SK-N-SH (cell line): ENCODE measurements around the gene FBXO3. TPM values are rescaled to one million over a fixed set of nuclear protein-coding genes. Genes with fewer than 3 reads are reported as not detected.
A peak's percentile ranks its signal among the peaks of the same experiment; 100 is the strongest.

Experiments
- CTCF ChIA-PET: fragments of 300-600, 350-600 bp; formaldehyde crosslinking; extraction: SDS; loops from one replicate; lab custom pipeline; 2021; lab: Yijun Ruan, JAX
- POLR2A ChIA-PET: fragments of 350-600 bp; sonication (Branson Sonifier 250); formaldehyde crosslinking; extraction: SDS; loops from one replicate; lab custom pipeline; 2020; ENCODE audit warnings: antibody characterized with exemption, inconsistent platforms; lab: Yijun Ruan, JAX
- DNase-seq: peaks from one replicate; pipeline ENCODE4 v3.0.0; 2012
- H2AFZ ChIP-seq: fragments of 200-600 bp; sonication (generic); 2 replicates; pipeline ENCODE4 v1.8.1; 2016; ENCODE audit warnings: antibody characterized with exemption, mild to moderate bottlenecking, low read depth
- H3F3A ChIP-seq: fragments of 200-600 bp; sonication (generic); replicated peaks from 2 replicates; pipeline ENCODE3; 2016; ENCODE audit warnings: antibody characterized with exemption, mild to moderate bottlenecking; ENCODE audit not compliant: insufficient read depth
- H3K27ac ChIP-seq, 2 experiments: fragments of 200-500 bp in 1 of 2; fragments of 200-600 bp in 1 of 2; sonication (Bioruptor generic) in 1 of 2; sonication (generic), shearing (Covaris generic) in 1 of 2; 2 replicates each; pipeline versions ENCODE4 v1.5.1 to v1.6.1; 2014 to 2016; ENCODE audit warnings: low read depth in 2 of 2, inconsistent platforms in 1 of 2, low read length in 1 of 2, mild to moderate bottlenecking in 1 of 2, mixed read lengths in 1 of 2
- H3K27me3 ChIP-seq: fragments of 200-600 bp; sonication (generic), shearing (Covaris generic); 2 replicates; pipeline ENCODE4 v1.6.1; 2016; ENCODE audit warnings: mixed run types; ENCODE audit not compliant: insufficient read depth
- H3K36me3 ChIP-seq, 2 experiments: fragments of 200-500 bp in 1 of 2; fragments of 200-600 bp in 1 of 2; sonication (Bioruptor generic) in 1 of 2; sonication (generic) in 1 of 2; replicated peaks in 1 of 2; 2 replicates each; pipeline versions ENCODE3 to v1.5.1; 2014 to 2016; ENCODE audit warnings: low read length in 1 of 2, mild to moderate bottlenecking in 1 of 2; ENCODE audit not compliant: insufficient read depth in 2 of 2, control insufficient read depth in 1 of 2
- H3K4me1 ChIP-seq, 2 experiments: fragments of 200-500 bp in 1 of 2; fragments of 200-600 bp in 1 of 2; sonication (Bioruptor generic) in 1 of 2; sonication (generic), shearing (Covaris generic) in 1 of 2; 2 replicates each; pipeline versions ENCODE4 v1.5.1 to v1.6.1; 2014 to 2016; ENCODE audit warnings: low read depth in 1 of 2, low read length in 1 of 2, mixed run types in 1 of 2; ENCODE audit not compliant: insufficient read depth in 2 of 2, control insufficient read depth in 1 of 2
- H3K4me2 ChIP-seq: fragments of 200-600 bp; sonication (generic), shearing (Covaris generic); 2 replicates; pipeline ENCODE4 v1.6.1; 2017; ENCODE audit warnings: mixed run types
- H3K4me3 ChIP-seq, 2 experiments: fragments of 200-500 bp in 1 of 2; fragments of 200-600 bp in 1 of 2; sonication (Bioruptor generic) in 1 of 2; sonication (generic), shearing (Covaris generic) in 1 of 2; 2 replicates each; pipeline versions ENCODE4 v1.5.1 to v1.8.1; 2014 to 2016; ENCODE audit warnings: low read depth in 2 of 2, inconsistent platforms in 1 of 2, low read length in 1 of 2, mild to moderate bottlenecking in 1 of 2, mixed read lengths in 1 of 2, moderate library complexity in 1 of 2
- H3K79me2 ChIP-seq: fragments of 200-600 bp; sonication (generic); 2 replicates; pipeline ENCODE4 v1.8.1; 2017; ENCODE audit warnings: mild to moderate bottlenecking; ENCODE audit not compliant: insufficient read depth
- H3K9ac ChIP-seq: fragments of 200-600 bp; sonication (generic); 2 replicates; pipeline ENCODE4 v1.6.1; 2017; ENCODE audit warnings: mixed run types
- H3K9me2 ChIP-seq: fragments of 200-600 bp; sonication (generic); 2 replicates; pipeline ENCODE4 v1.6.1; 2017; ENCODE audit warnings: mixed run types
- H3K9me3 ChIP-seq: fragments of 200-600 bp; sonication (generic); 2 replicates; pipeline ENCODE4 v1.6.1; 2017; ENCODE audit warnings: mixed run types, mild to moderate bottlenecking, moderate library complexity
- H4K20me1 ChIP-seq: fragments of 200-600 bp; sonication (generic); 2 replicates; pipeline ENCODE4 v1.6.1; 2017; ENCODE audit warnings: mild to moderate bottlenecking, mixed run types; ENCODE audit not compliant: insufficient read depth
- CTCF ChIP-seq: fragments of 200-600 bp; sonication (generic); IDR thresholded peaks from 2 replicates; pipeline ENCODE4 v1.6.1; 2017; ENCODE audit warnings: antibody characterized with exemption, mild to moderate bottlenecking, moderate library complexity
- EP300 ChIP-seq, 2 experiments: IDR thresholded peaks; 2 replicates each; pipeline versions ENCODE4 v1.4.0 to v1.6.1; 2012; ENCODE audit warnings: borderline replicate concordance in 1 of 2, low read depth in 1 of 2, low read length in 1 of 2
- FOSL2 ChIP-seq: IDR thresholded peaks from 2 replicates; pipeline ENCODE4 v1.4.0; 2012; ENCODE audit warnings: low read depth, mild to moderate bottlenecking, moderate library complexity, borderline replicate concordance
- FOXM1 ChIP-seq: IDR thresholded peaks from 2 replicates; pipeline ENCODE4 v1.4.0; 2012; ENCODE audit warnings: low read depth, mild to moderate bottlenecking
- MAX ChIP-seq: IDR thresholded peaks from 2 replicates; pipeline ENCODE4 v1.4.0; 2012; ENCODE audit warnings: low read depth
- MEF2A ChIP-seq: IDR thresholded peaks from 2 replicates; pipeline ENCODE4 v1.4.0; 2012; ENCODE audit warnings: low read depth, borderline replicate concordance
- MXI1 ChIP-seq: IDR thresholded peaks from 2 replicates; pipeline ENCODE4 v1.6.1; 2012; ENCODE audit warnings: mild to moderate bottlenecking, low read depth, low read length, improper control_type of control experiment
- NRF1 ChIP-seq: IDR thresholded peaks from 2 replicates; pipeline ENCODE4 v1.6.1; 2012; ENCODE audit warnings: low read depth, mild to moderate bottlenecking, low read length
- PBX3 ChIP-seq: IDR thresholded peaks from 2 replicates; pipeline ENCODE4; 2012
- POLR2AphosphoS5 ChIP-seq: IDR thresholded peaks from 2 replicates; pipeline ENCODE4 v1.6.1; 2012; ENCODE audit warnings: low read depth, low read length
- RCOR1 ChIP-seq: fragments of 150-350 bp; IDR thresholded peaks from 2 replicates; pipeline ENCODE4 v1.6.1; 2017; ENCODE audit warnings: antibody characterized with exemption, low read length
- REST ChIP-seq: IDR thresholded peaks from 2 replicates; pipeline ENCODE4 v1.6.1; 2012; ENCODE audit warnings: mild to moderate bottlenecking, low read depth, low read length, moderate library complexity
- RFX5 ChIP-seq: IDR thresholded peaks from 2 replicates; pipeline ENCODE4 v1.6.1; 2012; ENCODE audit warnings: mild to moderate bottlenecking, improper control_type of control experiment, low read length
- SIN3A ChIP-seq: IDR thresholded peaks from 2 replicates; pipeline ENCODE4 v1.6.1; 2012; ENCODE audit warnings: low read depth, mild to moderate bottlenecking, low read length, moderate library complexity, borderline replicate concordance
- SMC3 ChIP-seq: IDR thresholded peaks from 2 replicates; pipeline ENCODE4 v1.6.1; 2012; ENCODE audit warnings: low read depth, low read length, improper control_type of control experiment
- TAF1 ChIP-seq: IDR thresholded peaks from 2 replicates; pipeline ENCODE4 v1.6.1; 2012; ENCODE audit warnings: low read depth, mild to moderate bottlenecking, low read length, moderate library complexity, borderline replicate concordance
- TCF12 ChIP-seq: IDR thresholded peaks from 2 replicates; pipeline ENCODE4 v1.4.0; 2012
- TEAD4 ChIP-seq: IDR thresholded peaks from 2 replicates; pipeline ENCODE4 v1.4.0; 2012; ENCODE audit warnings: mild to moderate bottlenecking, borderline replicate concordance; ENCODE audit not compliant: insufficient read depth
- ZBTB33 ChIP-seq: IDR thresholded peaks from 2 replicates; pipeline ENCODE4 v1.4.0; 2012; ENCODE audit warnings: low read depth, borderline replicate concordance
- WGBS: methylation state at CpG from one replicate; pipeline ENCODE4 v1.1.6; 2017; ENCODE audit warnings: low lambda C conversion rate; 5-methylcytosine and 5-hydroxymethylcytosine counted together
- polyA plus RNA-seq, 3 experiments: library from polyadenylated mRNA; depleted of rRNA; stranded (reverse); fragments of >200 nt; gene quantifications; 2 replicates each; pipeline ENCODE4 v1.2.3, GENCODE V29; 2012

Gene FBXO3
- polyA plus RNA-seq, 1 of the 3 experiments (the other 2 are of a cell fraction), result 17.9 TPM

GRCh38 chr11:33700063-33700501 is 74.2 kb downstream of the FBXO3 start:
- Histone ChIP-seq H4K20me1 (no peaks in the 10 kb centered on the region), H3K27me3 (no peaks in the 10 kb centered on the region), H3F3A (peaks cover 44% of the 10 kb centered on the region), H3K9me2 (no peaks in the 10 kb centered on the region), H3K4me2 (peak overlapping the region; percentile 77; the same call in 1 of the 2 replicates), H3K4me1 (peaks cover 18 to 37% of the 10 kb centered on the region in 2 experiments; a peak in 2 of 4 replicates), H3K27ac (peak overlapping the region; percentile 72 to 94; a peak in 3 of 4 replicates), H3K9me3 (no peaks in the 10 kb centered on the region), H3K36me3 (peaks cover 2 to 7% of the 10 kb centered on the region in 2 experiments), H2AFZ (no peak overlapping the region; the same call in 1 of the 2 replicates), H3K9ac (peak overlapping the region; percentile 57; the same call in 1 of the 2 replicates), H3K4me3 (peak overlapping the region in 1 of 2 experiments; percentile 59; a peak in 2 of 4 replicates), H3K79me2 (no peaks in the 10 kb centered on the region)
- ChIA-PET POLR2A (interaction anchor here (1.1 to 1.9 kb wide), 5 partner anchors 8 to 539 kb away, joined by 3 to 5 read pairs (median 5); partner anchors contain the start of gene CSTF3), CTCF (interaction anchor here (2.1 to 3.0 kb wide), 3 partner anchors 11 to 130 kb away, joined by 4 to 20 read pairs (median 15); no protein-coding TSS in a partner anchor)
- 50% methylated on average over 24 of the region's 25 CpGs for WGBS
- DNase-seq, result no peak
- no peak for TF ChIP-seq NRF1
- TF ChIP-seq TAF1, result no peak
- no peak for TF ChIP-seq RCOR1
- TF ChIP-seq ZBTB33, result no peak
- no peak for TF ChIP-seq FOSL2
- no peak for TF ChIP-seq SMC3
- TF ChIP-seq REST, result no peak
- TF ChIP-seq TCF12, result no peak
- no peak for TF ChIP-seq MAX
- no peak for TF ChIP-seq CTCF
- TF ChIP-seq TEAD4, result no peak
- TF ChIP-seq EP300 (IDR thresholded peaks at IDR 0.05; ENCODE audit: borderline replicate concordance in 1 of 2, low read depth in 1 of 2, low read length in 1 of 2), result no peak
- TF ChIP-seq MXI1, result no peak
- TF ChIP-seq POLR2AphosphoS5, result no peak
- TF ChIP-seq RFX5, result no peak
- TF ChIP-seq MEF2A, result no peak
- no peak for TF ChIP-seq SIN3A
- no peak for TF ChIP-seq PBX3
- no peak for TF ChIP-seq FOXM1
- TF ChIP-seq, all 33 proteins: peak for 0
